HG03469 (cell line): ENCODE results near the gene TMEM184A.
"Not testable (repeated sequence)": the region's sequence is repeated elsewhere in the genome, so short reads cannot be mapped to it uniquely, and the experiment has no call there.

Experiments used
- ATAC-seq: cut with Tn5 transposase; IDR thresholded peaks from one replicate; pipeline ENCODE4 v1.9.1; 2021; ENCODE audit warnings: mild to moderate bottlenecking, moderate library complexity, moderate number of reproducible peaks; ENCODE audit not compliant: unreplicated experiment

Gene TMEM184A

GRCh38 chr7:1529383-1530116 lies 26.5 kb downstream of the TMEM184A start:
- no peak for ATAC-seq

- no peak for ATAC-seq
Observed at GRCh38 chr7:1526271-1526754, 29.7 kb downstream of the TMEM184A start.

GRCh38 chr7:1525409-1525808 lies 30.6 kb downstream of the TMEM184A start:
- no peak for ATAC-seq

- ATAC-seq, result no peak
Observed at GRCh38 chr7:1523844-1524243, 32.2 kb downstream of the TMEM184A start.

GRCh38 chr7:1523208-1523607 lies 32.8 kb downstream of the TMEM184A start:
- ATAC-seq, result no peak

- no peak for ATAC-seq
Observed at GRCh38 chr7:1521456-1521855, 34.5 kb downstream of the TMEM184A start.

- ATAC-seq, result no peak
Observed at GRCh38 chr7:1520539-1521234, 35.3 kb downstream of the TMEM184A start.

GRCh38 chr7:1519322-1519922 lies 36.6 kb downstream of the TMEM184A start:
- ATAC-seq, result not testable (repeated sequence)

- ATAC-seq, result no peak
Observed at GRCh38 chr7:1516586-1517251, 39.3 kb downstream of the TMEM184A start.

GRCh38 chr7:1515509-1515967 lies 40.5 kb downstream of the TMEM184A start:
- ATAC-seq, result not testable (repeated sequence)

GRCh38 chr7:1514995-1515401 lies 41.0 kb downstream of the TMEM184A start:
- ATAC-seq, result no peak

- ATAC-seq, result no peak
Observed at GRCh38 chr7:1514407-1514806, 41.6 kb downstream of the TMEM184A start.

- ATAC-seq, result no peak
Observed at GRCh38 chr7:1513657-1514095, 42.3 kb downstream of the TMEM184A start.

- no peak for ATAC-seq
Observed at GRCh38 chr7:1512781-1513656, 43.0 kb downstream of the TMEM184A start.

- no peak for ATAC-seq
Observed at GRCh38 chr7:1511444-1512422, 44.3 kb downstream of the TMEM184A start.

- ATAC-seq, result no peak
Observed at GRCh38 chr7:1510780-1511154, 45.2 kb downstream of the TMEM184A start.

- no peak for ATAC-seq
Observed at GRCh38 chr7:1509226-1509625, 46.8 kb downstream of the TMEM184A start.

GRCh38 chr7:1508277-1508758 lies 47.7 kb downstream of the TMEM184A start:
- no peak for ATAC-seq
